Endothelial cell of umbilical vein (primary cell): ENCODE data around the gene OSBPL9. TPM values are rescaled to one million over a fixed set of nuclear protein-coding genes. Genes with fewer than 3 reads are reported as not detected.

Source experiments
- BruUV-seq: library from RNA; stranded (reverse); fragments of 400-500 nt; replicated peaks from 2 replicates; lab custom pipeline; 2021; lab: Mats Ljungman, UMichigan
- CTCF ChIA-PET: fragments of 300-600, 350-600 bp; sonication (Branson Sonifier 250); formaldehyde crosslinking; loops from one replicate; lab custom pipeline; 2021; ENCODE audit warnings: antibody characterized with exemption, inconsistent platforms; lab: Charles Lee
- POLR2A ChIA-PET: fragments of 300-600, 350-600 bp; sonication (Branson Sonifier 250); formaldehyde crosslinking; loops from one replicate; lab custom pipeline; 2021; ENCODE audit warnings: antibody characterized with exemption, inconsistent platforms; lab: Charles Lee
- DNase-seq: peaks from one replicate; pipeline ENCODE4 v3.0.0-alpha.2; 2011; ENCODE audit warnings: low read depth, low spot score
- FAIRE-seq: peaks from 2 replicates; lab custom pipeline; 2011; peaks lifted over from hg19 to GRCh38; lab: Jason Lieb, UNC
- H2AFZ ChIP-seq: 2 replicates; pipeline ENCODE4 v1.6.0; 2012; ENCODE audit warnings: low read depth, low read length, control low read depth, inconsistent platforms
- H3K27ac ChIP-seq: 2 replicates; pipeline ENCODE4 v1.5.1; 2011; ENCODE audit warnings: low read depth, mild to moderate bottlenecking, control low read depth, low read length, moderate library complexity; ENCODE audit not compliant: insufficient read depth
- H3K27me3 ChIP-seq, 2 experiments: 2 replicates each; pipeline versions ENCODE4 v1.6.0 to v1.6.1; 2011; ENCODE audit warnings: low read length in 2 of 2, mixed read lengths in 1 of 2; ENCODE audit not compliant: control insufficient read depth in 2 of 2, insufficient read depth in 2 of 2
- H3K36me3 ChIP-seq, 2 experiments: 2 replicates in 1 of 2; 3 replicates in 1 of 2; pipeline ENCODE4 v1.5.1; 2011; ENCODE audit warnings: low read length in 2 of 2, mild to moderate bottlenecking in 1 of 2, moderate library complexity in 1 of 2; ENCODE audit not compliant: control insufficient read depth in 2 of 2, insufficient read depth in 2 of 2; ENCODE audit errors: extremely low read depth in 1 of 2
- H3K4me1 ChIP-seq: 3 replicates; pipeline ENCODE4 v1.5.1; 2011; ENCODE audit warnings: mild to moderate bottlenecking, low read length; ENCODE audit not compliant: control insufficient read depth, insufficient read depth; ENCODE audit errors: extremely low read depth
- H3K4me2 ChIP-seq: 2 replicates; pipeline ENCODE4 v1.6.1; 2011; ENCODE audit warnings: low read length, control low read depth, mixed read lengths; ENCODE audit not compliant: insufficient read depth
- H3K4me3 ChIP-seq, 3 experiments: fragments of 200-600 bp in 1 of 3; sonication (generic), shearing (Covaris generic) in 1 of 3; replicated peaks in 1 of 3; 2 replicates each; pipeline ENCODE4 v1.5.1; 2011 to 2016; ENCODE audit warnings: control low read depth in 3 of 3, low read length in 3 of 3, mild to moderate bottlenecking in 2 of 3, inconsistent platforms in 1 of 3, low read depth in 1 of 3, moderate library complexity in 1 of 3; ENCODE audit not compliant: insufficient read depth in 1 of 3
- H3K79me2 ChIP-seq: 2 replicates; pipeline ENCODE4 v1.6.0; 2012; ENCODE audit warnings: low read length, inconsistent platforms; ENCODE audit not compliant: control insufficient read depth, insufficient read depth
- H3K9ac ChIP-seq: replicated peaks from 2 replicates; pipeline ENCODE3; 2011; ENCODE audit warnings: low read length, control low read depth; ENCODE audit not compliant: insufficient read depth; ENCODE audit errors: extremely low read depth
- H3K9me1 ChIP-seq: replicated peaks from 3 replicates; pipeline ENCODE4 v1.6.0; 2011; ENCODE audit warnings: mild to moderate bottlenecking, low read length; ENCODE audit not compliant: control insufficient read depth, insufficient read depth; ENCODE audit errors: extremely low read depth
- H3K9me3 ChIP-seq: replicated peaks from 2 replicates; pipeline ENCODE4 v1.5.1; 2012; ENCODE audit warnings: low read length, inconsistent platforms; ENCODE audit not compliant: control insufficient read depth, insufficient read depth
- H4K20me1 ChIP-seq: replicated peaks from 2 replicates; pipeline ENCODE3; 2011; ENCODE audit warnings: mild to moderate bottlenecking, low read length; ENCODE audit not compliant: control insufficient read depth, insufficient read depth; ENCODE audit errors: extremely low read depth
- EZH2 ChIP-seq: IDR thresholded peaks from 2 replicates; pipeline ENCODE4 v1.6.1; 2012; ENCODE audit warnings: borderline replicate concordance, low read depth, mild to moderate bottlenecking, moderate library complexity, low read length, inconsistent platforms; ENCODE audit not compliant: severe bottlenecking
- FOS ChIP-seq: IDR thresholded peaks from 2 replicates; pipeline ENCODE4 v1.6.1; 2011; ENCODE audit warnings: mild to moderate bottlenecking, low read length, moderate library complexity, borderline replicate concordance; ENCODE audit not compliant: insufficient read depth
- GATA2 ChIP-seq: IDR thresholded peaks from 2 replicates; pipeline ENCODE4 v1.7.0; 2011; ENCODE audit warnings: low read depth, mild to moderate bottlenecking, moderate library complexity, mixed read lengths, low read length; ENCODE audit not compliant: insufficient read length, insufficient read depth
- JUN ChIP-seq: IDR thresholded peaks from 2 replicates; pipeline ENCODE4 v1.6.1; 2011; ENCODE audit warnings: borderline replicate concordance, low read depth; ENCODE audit not compliant: insufficient read length, insufficient read depth
- MYC ChIP-seq: IDR thresholded peaks from one replicate; pipeline ENCODE4 v1.6.1; 2011; ENCODE audit warnings: mild to moderate bottlenecking, low read depth, low read length
- POLR2A ChIP-seq: IDR thresholded peaks from 2 replicates; pipeline ENCODE4 v1.6.1; 2012; ENCODE audit warnings: low read depth, mild to moderate bottlenecking, control low read depth, low read length
- POLR2AphosphoS5 ChIP-seq: IDR thresholded peaks from 2 replicates; pipeline ENCODE4 v1.6.1; 2012; ENCODE audit warnings: low read depth, mild to moderate bottlenecking, control low read depth, low read length, moderate library complexity; ENCODE audit not compliant: insufficient read depth
- dilution Hi-C: fragments of 300-500 bp; cut with MboI; formaldehyde crosslinking; loops from one replicate; pipeline ENCODE4 v1.15.0; 2019; ENCODE audit warnings: low sequenced_read_pairs; ENCODE audit not compliant: extremely low pct_ligation_motif_present
- intact Hi-C: fragments of 100-400 bp; cut with micrococcal nuclease; formaldehyde crosslinking; loops from one replicate; pipeline ENCODE4 v1.10.0; 2022
- polyA plus RNA-seq, 4 experiments: library from polyadenylated mRNA; depleted of rRNA in 3 of 4; stranded (reverse) in 3 of 4; unstranded in 1 of 4; fragments of >200 nt; gene quantifications; 2 replicates each; pipeline versions ENCODE4 v1.2.1 to v1.2.3, GENCODE V29; 2011 to 2012; ENCODE audit warnings: missing spikeins in 1 of 4
- total RNA-seq: library from RNA; stranded (reverse); gene quantifications from 2 replicates; pipeline ENCODE4 v1.2.3, GENCODE V29; 2021
- TF ChIP-seq, protein P1 (sequence below), 2 donors: IDR thresholded peaks; 1 replicate in 1 of 2; 2 replicates in 1 of 2; pipeline ENCODE4 v1.5.1; 2011; ENCODE audit warnings: low read length in 2 of 2, mild to moderate bottlenecking in 2 of 2, moderate library complexity in 2 of 2, control low read depth in 1 of 2, inconsistent platforms in 1 of 2, low read depth in 1 of 2; ENCODE audit not compliant: insufficient read depth in 1 of 2; ENCODE audit errors: extremely low read depth in 1 of 2
- TF ChIP-seq, protein P2 (sequence below): IDR thresholded peaks from 2 replicates; pipeline ENCODE4 v1.6.1; 2011; ENCODE audit not compliant: insufficient read depth, insufficient read length

The OSBPL9 gene
- total and polyA plus RNA-seq, 2 donors (not counting 3 experiments of a cell fraction or from before 2014, with no cell fraction given): 46.2 to 80.3 TPM

DNA sequence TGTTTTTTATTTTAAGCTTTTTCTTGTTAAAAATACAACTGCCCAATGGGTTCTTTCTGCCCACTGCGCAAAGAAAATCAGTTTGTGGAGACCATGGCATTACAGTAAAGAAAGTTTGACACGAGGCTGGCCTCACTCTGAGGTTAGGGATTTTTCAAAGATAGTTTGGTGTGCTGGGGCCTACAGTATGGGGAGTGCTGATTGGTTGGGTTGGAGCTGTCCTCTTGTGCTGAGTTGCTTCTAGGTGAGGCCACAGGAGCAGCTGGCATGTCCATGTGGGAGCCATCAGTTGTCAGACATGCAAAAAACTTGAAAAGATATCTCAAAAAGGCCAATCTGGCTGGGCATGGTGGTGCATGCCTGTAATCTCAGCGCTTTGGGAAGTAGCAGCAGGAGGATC, 14.0 kb downstream of the OSBPL9 start:
- Histone ChIP-seq H3K9me3 (no peaks in the 10 kb centered on the region), H3K4me3 (no peak overlapping the region), H3K4me2 (no peak overlapping the region), H2AFZ (no peak overlapping the region), H3K27ac (no peak overlapping the region), H3K9ac (no peak overlapping the region), H3K27me3 (no peaks in the 10 kb centered on the region), H3K79me2 (peaks cover 15% of the 10 kb centered on the region), H3K36me3 (no peaks in the 10 kb centered on the region), H4K20me1 (peaks cover 3% of the 10 kb centered on the region), H3K9me1 (no peaks in the 10 kb centered on the region), H3K4me1 (no peaks in the 10 kb centered on the region)
- dilution Hi-C loops (no loop called here), intact Hi-C loops (no loop called here)
- ChIA-PET CTCF (interaction anchor here (0.8 to 2.8 kb wide), 7 partner anchors 9 to 138 kb away, joined by 3 to 11 read pairs (median 3); no protein-coding TSS in a partner anchor), POLR2A (no interaction called here)
- BruUV-seq: no TSS peak
- DNase-seq: no peak
- no peak for FAIRE-seq
- TF ChIP-seq POLR2A: no peak
- TF ChIP-seq FOS: no peak
- TF ChIP-seq, protein P1, sequence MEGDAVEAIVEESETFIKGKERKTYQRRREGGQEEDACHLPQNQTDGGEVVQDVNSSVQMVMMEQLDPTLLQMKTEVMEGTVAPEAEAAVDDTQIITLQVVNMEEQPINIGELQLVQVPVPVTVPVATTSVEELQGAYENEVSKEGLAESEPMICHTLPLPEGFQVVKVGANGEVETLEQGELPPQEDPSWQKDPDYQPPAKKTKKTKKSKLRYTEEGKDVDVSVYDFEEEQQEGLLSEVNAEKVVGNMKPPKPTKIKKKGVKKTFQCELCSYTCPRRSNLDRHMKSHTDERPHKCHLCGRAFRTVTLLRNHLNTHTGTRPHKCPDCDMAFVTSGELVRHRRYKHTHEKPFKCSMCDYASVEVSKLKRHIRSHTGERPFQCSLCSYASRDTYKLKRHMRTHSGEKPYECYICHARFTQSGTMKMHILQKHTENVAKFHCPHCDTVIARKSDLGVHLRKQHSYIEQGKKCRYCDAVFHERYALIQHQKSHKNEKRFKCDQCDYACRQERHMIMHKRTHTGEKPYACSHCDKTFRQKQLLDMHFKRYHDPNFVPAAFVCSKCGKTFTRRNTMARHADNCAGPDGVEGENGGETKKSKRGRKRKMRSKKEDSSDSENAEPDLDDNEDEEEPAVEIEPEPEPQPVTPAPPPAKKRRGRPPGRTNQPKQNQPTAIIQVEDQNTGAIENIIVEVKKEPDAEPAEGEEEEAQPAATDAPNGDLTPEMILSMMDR (IDR thresholded peaks at IDR 0.05; ENCODE audit: extremely low read depth in 1 of 2, insufficient read depth in 1 of 2, low read depth in 1 of 2, low read length in 2 of 2): no peak
- no peak for TF ChIP-seq GATA2
- TF ChIP-seq EZH2: no peak
- TF ChIP-seq MYC: no peak
- TF ChIP-seq JUN: no peak
- TF ChIP-seq, protein P2, sequence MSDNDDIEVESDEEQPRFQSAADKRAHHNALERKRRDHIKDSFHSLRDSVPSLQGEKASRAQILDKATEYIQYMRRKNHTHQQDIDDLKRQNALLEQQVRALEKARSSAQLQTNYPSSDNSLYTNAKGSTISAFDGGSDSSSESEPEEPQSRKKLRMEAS: no peak
- no peak for TF ChIP-seq POLR2AphosphoS5
